NCI-H1092 treated with DMSO at 0.1 percent for 48 hours (cell line): Measurements from ENCODE around the gene C2CD2L.
"Not testable (repeated sequence)": the region's sequence is repeated elsewhere in the genome, so short reads cannot be mapped to it uniquely, and the experiment has no call there.

Experiments
- DNase-seq: peaks from one replicate; lab custom pipeline; 2025; lab: John Stamatoyannopoulos, UW

The C2CD2L gene

DNA sequence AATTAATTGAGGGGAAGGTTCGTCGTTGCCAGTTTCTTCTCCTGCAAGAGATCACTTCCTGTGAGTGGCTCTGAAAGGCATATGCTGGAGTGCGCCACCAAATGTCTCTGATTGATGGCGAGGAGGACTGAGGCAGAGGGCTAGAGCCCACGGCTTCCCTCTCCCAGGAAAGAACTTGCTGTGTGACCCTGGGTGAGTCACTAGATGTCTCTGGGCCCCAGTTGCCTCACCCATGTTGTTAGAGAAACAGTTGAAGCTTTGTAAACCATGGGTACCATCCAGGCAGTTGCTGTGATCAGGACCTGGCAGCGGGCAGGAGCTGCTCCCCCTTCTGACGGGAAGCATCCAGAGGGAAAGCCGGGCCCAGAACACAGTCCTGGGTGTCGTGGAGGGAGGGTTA lies 44.9 kb downstream of the C2CD2L start:
- no peak for DNase-seq

DNA sequence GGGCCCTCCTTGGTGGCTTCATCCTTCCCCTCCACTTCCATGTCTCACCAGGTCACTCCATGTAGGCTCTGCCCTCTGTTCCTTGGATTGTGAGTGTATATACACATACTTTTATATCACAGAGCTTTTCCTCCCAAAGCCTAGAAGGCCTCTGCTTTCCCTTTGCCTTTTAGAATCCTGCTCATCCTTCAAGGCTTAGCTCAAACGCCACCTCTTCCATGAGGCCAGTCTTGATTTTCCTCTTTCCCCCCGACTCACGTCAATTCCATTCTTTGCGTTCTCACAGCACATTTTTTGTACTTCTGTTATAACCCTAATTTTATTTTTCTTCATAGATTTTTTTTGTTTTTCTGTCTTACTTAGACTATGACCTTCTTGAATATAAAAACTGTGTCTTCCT lies 45.5 kb downstream of the C2CD2L start:
- DNase-seq: no peak

DNA sequence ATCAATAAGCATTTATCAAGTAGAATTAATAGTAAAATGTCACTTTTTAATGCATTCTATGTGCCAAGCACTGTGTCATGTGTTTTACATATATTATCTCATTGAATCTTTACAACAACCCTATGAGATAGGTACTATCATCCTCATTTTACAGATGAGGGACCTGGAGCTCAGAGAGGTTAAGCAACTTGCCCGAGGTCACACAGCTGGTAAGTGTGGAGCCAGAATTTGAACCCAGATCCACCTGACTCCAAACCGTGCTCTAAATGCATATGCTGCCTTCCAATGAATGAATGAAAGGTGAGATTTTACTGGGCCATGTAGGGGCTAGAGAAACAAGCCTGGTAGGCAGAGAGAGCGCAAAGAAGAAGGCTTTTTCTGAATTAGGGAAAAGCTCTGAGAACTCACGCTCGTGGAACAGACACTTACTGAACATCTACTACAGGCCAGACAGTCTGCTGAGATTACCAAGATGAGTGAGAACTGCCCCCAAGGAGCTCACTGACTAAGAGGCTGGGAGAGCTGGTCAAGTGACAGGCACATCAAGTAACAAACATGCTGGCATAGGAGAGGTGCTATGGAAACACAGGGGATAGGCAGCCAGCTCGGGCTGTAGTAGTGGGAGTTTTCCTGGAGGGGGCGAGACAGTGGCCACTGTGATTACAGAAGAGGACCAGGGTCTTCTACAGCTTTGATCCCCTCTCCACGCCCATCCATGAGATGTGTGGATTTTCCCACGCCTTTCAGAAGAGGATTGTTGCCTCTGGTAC lies 46.1 kb downstream of the C2CD2L start:
- no peak for DNase-seq

DNA sequence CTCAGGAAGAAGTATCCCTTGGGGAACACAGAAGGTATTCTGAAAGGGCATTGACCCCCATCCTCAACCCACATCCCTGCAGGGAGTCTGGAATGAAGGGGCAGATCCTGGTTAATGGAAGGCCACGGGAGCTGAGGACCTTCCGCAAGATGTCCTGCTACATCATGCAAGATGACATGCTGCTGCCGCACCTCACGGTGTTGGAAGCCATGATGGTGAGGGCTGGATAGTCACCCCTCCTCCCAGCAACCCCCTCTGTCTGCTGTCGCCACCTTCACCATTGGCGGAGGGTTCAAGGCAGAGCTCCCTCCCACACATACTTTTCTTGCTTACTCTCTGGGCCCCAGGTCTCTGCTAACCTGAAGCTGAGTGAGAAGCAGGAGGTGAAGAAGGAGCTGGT lies 47.0 kb downstream of the C2CD2L start:
- DNase-seq: no peak

DNA sequence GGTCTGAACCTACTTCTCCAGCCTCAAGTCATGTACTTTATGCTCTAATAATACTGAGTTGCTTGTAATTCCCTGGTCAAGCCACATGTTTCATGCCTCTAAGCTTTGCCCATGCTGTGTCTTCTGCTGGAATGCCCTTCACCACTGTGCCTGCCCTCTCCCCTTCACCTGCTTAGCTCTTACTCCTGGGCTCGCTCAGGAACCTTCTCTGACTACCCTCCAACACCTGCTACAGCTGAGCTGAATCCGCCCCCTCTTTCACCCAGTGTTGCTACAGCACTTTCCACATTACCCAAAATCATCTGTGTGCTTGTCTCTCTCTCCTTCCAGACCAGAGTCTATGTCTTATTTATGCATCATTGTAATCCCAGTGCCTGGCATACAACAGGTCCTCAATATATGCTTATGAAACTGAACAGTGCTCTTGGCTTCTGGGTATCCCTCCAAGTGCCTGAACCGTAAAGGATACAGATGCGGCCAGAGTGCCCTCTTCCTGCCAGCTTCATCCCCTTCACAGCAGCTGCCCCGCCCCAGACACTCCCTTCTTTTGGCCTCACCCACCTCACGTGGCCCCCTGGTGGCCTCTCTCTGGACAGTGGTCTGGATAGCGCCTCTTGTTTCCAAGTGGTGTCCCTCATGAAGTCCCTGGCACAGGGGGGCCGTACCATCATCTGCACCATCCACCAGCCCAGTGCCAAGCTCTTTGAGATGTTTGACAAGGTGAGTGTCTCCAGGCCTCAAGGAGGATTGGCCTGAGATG lies 48.8 kb downstream of the C2CD2L start:
- DNase-seq: peak; percentile 16

DNA sequence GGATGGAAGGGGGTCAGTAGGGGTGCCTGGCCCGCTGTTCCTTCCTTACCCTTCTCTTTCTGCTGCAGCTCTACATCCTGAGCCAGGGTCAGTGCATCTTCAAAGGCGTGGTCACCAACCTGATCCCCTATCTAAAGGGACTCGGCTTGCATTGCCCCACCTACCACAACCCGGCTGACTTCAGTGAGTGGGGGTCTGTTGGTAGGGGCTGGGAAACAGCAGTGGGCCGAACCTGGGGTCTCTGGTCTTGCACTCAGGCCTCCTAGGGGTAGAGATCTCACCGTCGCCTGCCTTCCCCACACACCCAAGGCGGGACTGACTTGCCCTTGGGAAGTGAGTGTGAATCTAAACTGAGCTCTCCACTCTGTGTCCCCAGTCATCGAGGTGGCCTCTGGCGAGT lies 49.4 kb downstream of the C2CD2L start:
- no peak for DNase-seq

DNA sequence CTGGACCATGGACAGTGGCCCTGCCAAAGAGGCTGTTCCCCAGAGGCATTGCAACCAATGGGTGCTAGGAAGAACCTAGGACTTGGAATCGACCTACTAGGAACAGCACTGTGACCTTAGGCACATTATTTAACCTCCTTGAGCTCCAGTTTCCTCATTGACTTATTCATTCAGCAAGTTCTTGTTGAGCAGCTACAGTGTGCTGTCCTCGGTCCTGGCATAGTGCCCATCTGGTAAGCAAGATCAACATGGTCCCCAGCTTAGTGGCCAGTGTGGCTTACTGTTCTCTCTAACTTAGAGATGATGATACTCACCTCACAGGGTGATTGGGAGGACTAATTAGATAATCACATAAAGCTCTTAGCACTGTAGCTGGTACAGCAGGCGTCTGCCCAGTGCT lies 49.9 kb downstream of the C2CD2L start:
- DNase-seq: no peak

DNA sequence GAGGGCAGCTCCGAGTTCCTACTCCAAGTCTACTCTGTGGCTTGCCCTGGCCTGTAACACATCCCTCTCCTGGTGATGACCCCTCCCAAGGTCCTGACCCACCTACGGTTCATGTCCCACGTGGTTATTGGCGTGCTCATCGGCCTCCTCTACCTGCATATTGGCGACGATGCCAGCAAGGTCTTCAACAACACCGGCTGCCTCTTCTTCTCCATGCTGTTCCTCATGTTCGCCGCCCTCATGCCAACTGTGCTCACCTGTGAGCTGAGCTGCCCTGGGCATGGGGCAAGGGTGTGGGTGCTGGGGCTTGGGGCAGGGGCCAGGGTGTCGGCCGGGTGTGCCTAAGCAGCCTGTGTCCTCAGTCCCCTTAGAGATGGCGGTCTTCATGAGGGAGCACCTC lies 51.3 kb downstream of the C2CD2L start:
- no peak for DNase-seq

DNA sequence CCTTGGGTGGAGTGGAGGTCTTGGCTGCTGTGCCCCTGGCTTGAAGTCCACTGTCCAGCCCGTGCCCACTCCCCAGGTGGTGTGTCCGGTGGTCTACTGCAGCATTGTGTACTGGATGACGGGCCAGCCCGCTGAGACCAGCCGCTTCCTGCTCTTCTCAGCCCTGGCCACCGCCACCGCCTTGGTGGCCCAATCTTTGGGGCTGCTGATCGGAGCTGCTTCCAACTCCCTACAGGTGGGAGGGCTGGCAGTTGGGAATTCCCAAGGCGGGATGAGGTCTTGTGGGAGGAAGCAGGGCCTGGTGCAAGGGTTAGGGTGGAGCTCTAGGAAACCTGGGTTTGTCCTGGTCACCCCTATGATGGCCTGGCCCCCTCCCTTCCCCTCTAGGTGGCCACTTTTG lies 53.0 kb downstream of the C2CD2L start:
- no peak for DNase-seq

DNA sequence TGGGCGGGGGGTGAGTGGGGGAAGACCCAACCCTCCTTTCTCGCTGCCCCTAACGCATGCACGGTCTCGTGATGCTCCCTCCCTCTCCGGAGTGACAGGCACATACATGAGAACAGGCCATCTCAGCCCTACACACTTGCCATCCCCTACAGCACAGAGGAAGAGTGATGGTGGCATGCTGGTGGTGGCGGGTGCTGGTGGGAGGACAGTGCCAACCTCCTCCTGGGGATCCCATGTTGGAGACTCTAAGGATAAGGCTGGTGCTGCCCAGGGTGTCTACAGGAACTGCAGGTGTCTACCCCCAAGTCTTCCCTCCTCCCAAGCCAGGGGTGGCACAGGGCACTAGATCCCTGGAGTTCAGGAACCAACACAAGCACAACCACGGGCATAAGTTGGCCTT lies 54.7 kb downstream of the C2CD2L start:
- DNase-seq: no peak

DNA sequence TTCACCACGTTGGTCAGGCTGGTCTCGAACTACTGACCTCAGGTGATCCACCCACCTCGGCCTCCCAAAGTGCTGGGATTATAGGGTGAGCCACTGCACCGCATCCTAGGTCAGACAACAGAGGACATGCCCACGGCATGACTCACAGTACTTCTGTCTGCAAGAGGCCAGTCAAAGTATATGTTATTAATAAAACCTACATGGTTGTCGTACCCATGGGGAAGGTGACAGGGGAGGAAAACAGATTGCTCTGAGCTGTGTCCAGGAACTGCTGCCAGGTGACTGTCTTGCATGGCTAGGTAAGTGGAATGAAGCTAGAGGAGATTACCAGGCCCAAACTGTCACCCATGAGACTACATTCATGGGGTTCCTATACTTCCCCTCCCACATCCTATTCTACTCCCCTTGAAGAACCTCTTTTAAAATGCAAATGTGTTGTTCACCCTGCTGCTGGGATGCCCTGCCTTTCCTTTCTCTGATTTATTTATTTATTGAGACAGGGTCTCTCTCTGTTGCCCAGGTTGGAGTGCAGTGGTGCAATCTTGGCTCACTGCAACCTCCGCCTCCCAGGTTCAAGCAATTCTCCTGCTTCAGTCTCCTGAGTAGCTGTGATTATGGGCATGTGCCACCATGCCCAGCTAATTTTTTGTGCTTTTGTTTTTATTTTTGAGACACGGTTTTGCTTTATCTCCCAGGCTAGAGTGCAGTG lies 59.4 kb downstream of the C2CD2L start:
- no peak for DNase-seq

DNA sequence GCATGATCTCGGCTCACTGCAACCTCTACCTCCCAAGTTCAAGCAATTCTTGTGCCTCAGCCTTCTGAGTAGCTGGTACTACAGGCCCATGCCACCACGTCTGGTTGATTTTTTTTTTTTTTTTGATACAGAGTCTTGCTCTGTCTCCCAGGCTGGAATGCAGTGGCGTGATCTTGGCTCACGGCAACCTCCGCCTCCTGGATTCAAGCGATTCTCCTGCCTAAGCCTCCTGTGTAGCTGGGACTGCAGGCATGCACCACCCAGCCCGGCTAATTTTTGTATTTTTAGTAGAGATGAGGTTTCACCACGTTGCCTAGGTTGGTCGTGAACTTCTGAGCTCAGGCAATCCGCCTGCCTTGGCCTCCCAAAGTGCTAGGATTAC lies 59.9 kb downstream of the C2CD2L start:
- DNase-seq: not testable (repeated sequence)

DNA sequence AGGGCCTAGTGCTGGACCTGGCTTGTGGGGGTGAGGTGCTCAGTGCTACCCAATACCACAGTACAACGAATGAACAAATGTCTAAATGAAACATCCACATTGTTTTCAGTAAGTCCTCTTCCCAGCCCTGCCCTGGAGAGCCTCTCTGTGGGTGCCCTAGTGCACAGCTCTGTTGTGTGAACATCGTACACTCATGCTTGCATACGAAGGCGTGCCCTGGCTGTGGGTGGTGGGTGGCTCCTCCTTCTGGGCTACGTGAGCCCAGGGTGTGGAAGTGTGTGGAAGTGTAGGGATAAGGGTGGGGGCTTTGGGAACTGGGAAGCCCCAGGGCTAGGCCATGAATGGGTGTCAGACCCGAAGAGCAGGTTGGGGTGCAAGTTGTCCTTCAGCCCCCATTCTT lies 60.8 kb downstream of the C2CD2L start:
- no peak for DNase-seq
